GM12878 (cell line): Measurements from ENCODE around the gene TMEM53. TPM values are rescaled to one million over a fixed set of nuclear protein-coding genes. Genes with fewer than 3 reads are reported as not detected.

Experiments
- ATAC-seq: fragments of 200-7000 bp; cut with Tn5 transposase; 3 replicates; pipeline ENCODE4 v1.9.1; 2020; ENCODE audit warnings: mild to moderate bottlenecking, moderate library complexity
- BruUV-seq: library from RNA; stranded (reverse); fragments of 400-500 nt; replicated peaks from 2 replicates; lab custom pipeline; 2021; lab: Mats Ljungman, UMichigan
- CTCF ChIA-PET: fragments of 300-600 bp; sonication (Branson Sonifier 250); formaldehyde crosslinking; extraction: SDS; loops from one replicate; lab custom pipeline; 2021; ENCODE audit warnings: inconsistent platforms; lab: Yijun Ruan, JAX
- POLR2A ChIA-PET: fragments of 350-600 bp; formaldehyde crosslinking; extraction: SDS; loops from one replicate; lab custom pipeline; 2021; ENCODE audit warnings: inconsistent platforms; lab: Charles Lee
- RAD21 ChIA-PET: fragments of 300-600 bp; sonication (Branson Sonifier 250); formaldehyde crosslinking; loops from one replicate; lab custom pipeline; 2023; ENCODE audit warnings: antibody characterized with exemption; ENCODE audit not compliant: unreplicated experiment; lab: Charles Lee
- SMC1A ChIA-PET: fragments of 300-600 bp; sonication (Branson Sonifier 250); formaldehyde crosslinking; loops from one replicate; lab custom pipeline; 2023; ENCODE audit not compliant: unreplicated experiment, uncharacterized antibody; lab: Charles Lee
- DNase-seq: peaks from one replicate; pipeline ENCODE4 v3.0.0-alpha.2; 2011; ENCODE audit warnings: low read depth, low spot score
- FAIRE-seq: peaks from 3 replicates; lab custom pipeline; 2011; peaks lifted over from hg19 to GRCh38; lab: Jason Lieb, UNC
- H2AFZ ChIP-seq: 2 replicates; pipeline ENCODE4 v1.6.0; 2011; ENCODE audit warnings: low read depth, low read length, control low read depth; ENCODE audit not compliant: control insufficient read depth
- H3K27ac ChIP-seq: 2 replicates; pipeline ENCODE4 v1.5.1; 2011; ENCODE audit warnings: control low read depth; ENCODE audit not compliant: control insufficient read depth, insufficient read depth
- H3K27me3 ChIP-seq, 2 experiments: replicated peaks in 1 of 2; 2 replicates each; pipeline versions ENCODE4 v1.6.0 to v1.6.1; 2011; ENCODE audit warnings: low read length in 1 of 2; ENCODE audit not compliant: control insufficient read depth in 2 of 2, insufficient read depth in 2 of 2
- H3K36me3 ChIP-seq, 2 experiments: 2 replicates each; pipeline ENCODE4 v1.5.1; 2011; ENCODE audit warnings: low read length in 1 of 2; ENCODE audit not compliant: control insufficient read depth in 2 of 2, insufficient read depth in 2 of 2
- H3K4me1 ChIP-seq: 2 replicates; pipeline ENCODE4 v1.6.1; 2011; ENCODE audit warnings: mild to moderate bottlenecking, low read length, moderate library complexity, mixed read lengths; ENCODE audit not compliant: control insufficient read depth, insufficient read depth
- H3K4me2 ChIP-seq: 2 replicates; pipeline ENCODE4 v1.6.0; 2011; ENCODE audit warnings: control low read depth; ENCODE audit not compliant: control insufficient read depth, insufficient read depth
- H3K4me3 ChIP-seq: fragments of 200-600 bp; sonication (generic); 2 replicates; pipeline ENCODE4 v1.5.1; 2016
- H3K79me2 ChIP-seq: 2 replicates; pipeline ENCODE4 v1.6.0; 2011; ENCODE audit warnings: low read length; ENCODE audit not compliant: control insufficient read depth, insufficient read depth
- H3K9ac ChIP-seq: 2 replicates; pipeline ENCODE4 v1.8.0; 2011; ENCODE audit warnings: low read length, control low read depth, mixed read lengths; ENCODE audit not compliant: control insufficient read depth, insufficient read depth
- H3K9me3 ChIP-seq: replicated peaks from 3 replicates; pipeline ENCODE4 v1.5.1; 2011; ENCODE audit warnings: mild to moderate bottlenecking, low read length; ENCODE audit not compliant: control insufficient read depth, insufficient read depth
- H4K20me1 ChIP-seq: 2 replicates; pipeline ENCODE4 v1.6.0; 2011; ENCODE audit not compliant: control insufficient read depth, insufficient read depth
- BCL11A ChIP-seq: IDR thresholded peaks from 2 replicates; pipeline ENCODE4 v1.6.1; 2011; ENCODE audit warnings: low read depth, low read length
- BRCA1 ChIP-seq: IDR thresholded peaks from 2 replicates; pipeline ENCODE4 v1.6.1; 2011; ENCODE audit warnings: low read depth, low read length, improper control_type of control experiment
- CBX5 ChIP-seq: sonication (generic); IDR thresholded peaks from 2 replicates; pipeline ENCODE4 v1.6.1; 2016; ENCODE audit warnings: low read depth, moderate library complexity, mild to moderate bottlenecking, inconsistent platforms
- EED ChIP-seq: sonication (generic); IDR thresholded peaks from 2 replicates; pipeline ENCODE4 v1.6.1; 2016; ENCODE audit warnings: antibody characterized with exemption, low read depth
- GABPA ChIP-seq: IDR thresholded peaks from 2 replicates; pipeline ENCODE4 v1.6.1; 2014; ENCODE audit warnings: antibody characterized with exemption, low read depth, mild to moderate bottlenecking, inconsistent platforms
- KAT2A ChIP-seq: conservative IDR thresholded peaks from 2 replicates; pipeline ENCODE4 v1.6.1; 2011; ENCODE audit warnings: low read depth, low read length; ENCODE audit not compliant: control insufficient read depth
- PAX5 ChIP-seq: IDR thresholded peaks from 2 replicates; pipeline ENCODE4 v1.6.1; 2011; ENCODE audit warnings: low read depth, low read length, borderline replicate concordance
- RB1 ChIP-seq: fragments of 450-650 bp; formaldehyde crosslinking; IDR thresholded peaks from 2 replicates; pipeline ENCODE4 v1.6.1; 2017; ENCODE audit warnings: mild to moderate bottlenecking, borderline replicate concordance
- SMAD5 ChIP-seq: IDR thresholded peaks from 2 replicates; pipeline ENCODE4 v1.6.1; 2016; ENCODE audit warnings: antibody characterized with exemption, low read depth
- SRF ChIP-seq, 2 experiments: IDR thresholded peaks; 2 replicates each; pipeline ENCODE4 v1.6.1; 2011; ENCODE audit warnings: low read depth in 2 of 2, low read length in 2 of 2, mild to moderate bottlenecking in 1 of 2, moderate library complexity in 1 of 2
- TBL1XR1 ChIP-seq: IDR thresholded peaks from 2 replicates; pipeline ENCODE4 v1.6.1; 2012; ENCODE audit warnings: low read depth, low read length, improper control_type of control experiment
- ZBED1 ChIP-seq: IDR thresholded peaks from 2 replicates; pipeline ENCODE4 v1.6.1; 2016; ENCODE audit warnings: borderline replicate concordance
- ZBTB33 ChIP-seq: fragments of 450-650 bp; IDR thresholded peaks from 2 replicates; pipeline ENCODE4 v1.6.1; 2017; ENCODE audit warnings: mild to moderate bottlenecking
- WGBS: methylation state at CpG from one replicate; pipeline ENCODE4 v1.1.6; 2016; ENCODE audit warnings: low lambda C conversion rate; ENCODE audit not compliant: insufficient replicate concordance, insufficient coverage; ENCODE audit errors: missing lambda C conversion rate; 5-methylcytosine and 5-hydroxymethylcytosine counted together
- in situ Hi-C: fragments of 300-500 bp; cut with MboI; formaldehyde crosslinking; loops from 9 replicates; pipeline ENCODE4 v1.14.3; 2018; ENCODE audit warnings: mixed read lengths
- intact Hi-C: fragments of 100-400 bp; cut with micrococcal nuclease; formaldehyde crosslinking; loops from one replicate; pipeline ENCODE4 v1.14.2; 2022; ENCODE audit not compliant: unreplicated experiment
- polyA plus RNA-seq, 11 experiments: library from polyadenylated mRNA; depleted of rRNA in 4 of 11; unstranded in 6 of 11; stranded (reverse) in 5 of 11; fragments of >200 nt; fragmentation: Nextera tagmentation in 4 of 11; fragmentation: Illumina TruSeq in 1 of 11; extraction: Ambion mirVana in 4 of 11; extraction: Trizol in 1 of 11; gene quantifications; 1 replicate in 1 of 11; 2 replicates in 10 of 11; pipeline versions ENCODE4 v1.2.1 to v1.2.3, GENCODE V29; 2011 to 2016; ENCODE audit warnings: inconsistent platforms in 2 of 11, missing spikeins in 2 of 11, low read depth in 1 of 11
- total RNA-seq, 4 experiments: library from RNA; depleted of rRNA in 3 of 4; stranded (reverse); fragments of >200 nt in 3 of 4; fragmentation: Illumina TruSeq in 1 of 4; extraction: Trizol in 1 of 4; gene quantifications; 2 replicates each; pipeline versions ENCODE4 v1.2.1 to v1.2.3, GENCODE V29; 2013 to 2021

The TMEM53 gene
- total and polyA plus RNA-seq, 10 of the 15 experiments (the other 5 are each of a cell fraction or from before 2014, with no cell fraction given): 3.1 to 23.9 (median 11.1) TPM

- TF ChIP-seq KAT2A (no peak), BRCA1 (no peak), ZBTB33 (no peak), ZBED1 (no peak)
Observed at GRCh38 chr1:44696101-44696500, 21.8 kb upstream of the TMEM53 start (continued).

DNA sequence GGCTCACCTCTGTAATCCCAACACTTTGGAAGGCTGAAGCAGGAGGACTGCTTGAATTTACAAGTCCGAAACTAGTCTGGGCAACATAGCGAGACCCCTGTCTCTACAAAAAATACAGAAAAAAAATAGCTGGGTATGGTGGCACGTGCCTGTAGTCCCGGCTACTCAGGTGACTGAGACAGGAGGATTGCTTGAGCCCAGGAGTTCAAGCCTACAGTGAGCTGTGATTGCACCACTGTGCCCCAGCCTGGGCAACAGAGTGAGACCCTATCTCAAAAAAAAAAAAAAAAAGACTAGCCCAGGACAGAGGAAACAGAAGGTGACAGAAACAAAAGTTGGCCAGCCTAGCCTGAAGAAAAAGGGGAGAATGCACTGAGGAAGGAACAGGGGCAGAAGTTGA is 21.4 kb upstream of the TMEM53 start:
- Histone ChIP-seq H3K4me3 (no peak overlapping the region), H3K27me3 (no peaks in the 10 kb centered on the region), H3K79me2 (no peaks in the 10 kb centered on the region), H3K9ac (no peak overlapping the region), H3K4me1 (peaks cover 51% of the 10 kb centered on the region), H3K4me2 (no peak overlapping the region), H3K27ac (no peak overlapping the region; the same call in 1 of the 2 replicates), H3K9me3 (no peaks in the 10 kb centered on the region), H3K36me3 (no peaks in the 10 kb centered on the region), H4K20me1 (no peaks in the 10 kb centered on the region), H2AFZ (no peak overlapping the region)
- 95% methylated on average over 4 of the region's 4 CpGs for whole genome bisulfite sequencing
- intact Hi-C loops (no loop called here), in situ Hi-C loops (no loop called here)
- ATAC-seq: no peak
- no TSS peak for BruUV-seq
- no peak for FAIRE-seq
- RAD21 ChIA-PET: interaction anchor here (0.7 to 2.1 kb wide), 4 partner anchors 12 to 26 kb away, joined by 3 to 9 read pairs (median 8); partner anchors contain the start of genes ARMH1 and TMEM53
- SMC1A ChIA-PET: interaction anchor here (0.8 to 8.8 kb wide), 7 partner anchors 9 to 22 kb away, joined by 3 to 76 read pairs (median 8); partner anchors contain the start of genes ARMH1 and TMEM53
- DNase-seq: no peak
- POLR2A ChIA-PET: interaction anchor here (0.7 to 3.5 kb wide), 4 partner anchors 21 to 88 kb away, joined by 3 to 12 read pairs (median 3); partner anchors contain the start of genes ARMH1 and TMEM53
- TF ChIP-seq BCL11A: no peak
- no peak for TF ChIP-seq CBX5
- no peak for TF ChIP-seq PAX5
- TF ChIP-seq TBL1XR1: no peak
- TF ChIP-seq SMAD5: no peak
- no peak for TF ChIP-seq RB1
- no peak for TF ChIP-seq GABPA
- TF ChIP-seq SRF (IDR thresholded peaks at IDR 0.05; ENCODE audit: low read depth in 2 of 2, low read length in 2 of 2): no peak
- no peak for TF ChIP-seq EED
- CTCF ChIA-PET: interaction anchor here (1.0 to 5.3 kb wide), 11 partner anchors 11 to 101 kb away, joined by 3 to 30 read pairs (median 11); partner anchors contain the start of genes RNU5D-1 and TMEM53
